DND-41 (cell line): ENCODE measurements around the gene PITX1.
"Not testable (repeated sequence)": the region's sequence is repeated elsewhere in the genome, so short reads cannot be mapped to it uniquely, and the experiment has no call there.

Source experiments
- ATAC-seq: fragments of 200-7000 bp; cut with Tn5 transposase; 3 replicates; pipeline ENCODE4 v1.9.1; 2021; ENCODE audit warnings: low read depth; ENCODE audit not compliant: insufficient read depth
- DNase-seq: peaks from one replicate; pipeline ENCODE4 v3.0.0-alpha.2; 2020
- H2AFZ ChIP-seq: 2 replicates; pipeline ENCODE4 v1.6.0; 2012; ENCODE audit warnings: low read depth, low read length
- H3K27ac ChIP-seq: 2 replicates; pipeline ENCODE4 v1.5.1; 2012; ENCODE audit warnings: low read length, inconsistent platforms
- H3K27me3 ChIP-seq: fragments of 200-600 bp; sonication (generic); 2 replicates; pipeline ENCODE4 v1.6.0; 2012; ENCODE audit warnings: low read length, mild to moderate bottlenecking, inconsistent platforms; ENCODE audit not compliant: insufficient read depth, poor library complexity
- H3K36me3 ChIP-seq: 2 replicates; pipeline ENCODE4 v1.5.1; 2012; ENCODE audit warnings: low read length, inconsistent platforms; ENCODE audit not compliant: insufficient read depth
- H3K4me1 ChIP-seq: 2 replicates; pipeline ENCODE4 v1.5.1; 2012; ENCODE audit warnings: mild to moderate bottlenecking, low read length; ENCODE audit not compliant: insufficient read depth
- H3K4me2 ChIP-seq: 2 replicates; pipeline ENCODE4 v1.6.0; 2012; ENCODE audit warnings: mild to moderate bottlenecking, moderate library complexity, low read length, inconsistent platforms; ENCODE audit not compliant: insufficient read depth
- H3K4me3 ChIP-seq, 2 experiments: fragments of 200-600 bp in 1 of 2; shearing (Covaris generic) in 1 of 2; 2 replicates each; pipeline ENCODE4 v1.5.1; 2012 to 2016; ENCODE audit warnings: inconsistent platforms in 2 of 2, low read length in 2 of 2, mild to moderate bottlenecking in 2 of 2, low read depth in 1 of 2, moderate library complexity in 1 of 2
- H3K79me2 ChIP-seq: 2 replicates; pipeline ENCODE4 v1.6.0; 2012; ENCODE audit warnings: low read length, inconsistent platforms; ENCODE audit not compliant: insufficient read depth
- H3K9ac ChIP-seq: 2 replicates; pipeline ENCODE4 v1.6.0; 2012; ENCODE audit warnings: low read depth, mild to moderate bottlenecking, inconsistent platforms, low read length, moderate library complexity
- H3K9me3 ChIP-seq: 2 replicates; pipeline ENCODE4 v1.5.1; 2012; ENCODE audit warnings: low read length, moderate library complexity, mild to moderate bottlenecking, inconsistent platforms; ENCODE audit not compliant: insufficient read depth, severe bottlenecking
- H4K20me1 ChIP-seq: 2 replicates; pipeline ENCODE4 v1.6.0; 2012; ENCODE audit warnings: low read length; ENCODE audit not compliant: insufficient read depth
- EZH2 ChIP-seq: IDR thresholded peaks from 3 replicates; pipeline ENCODE4 v1.6.1; 2012; ENCODE audit warnings: borderline replicate concordance, low read depth, mild to moderate bottlenecking, moderate library complexity, low read length, inconsistent platforms; ENCODE audit not compliant: severe bottlenecking
- TF ChIP-seq, protein P1 (sequence below): IDR thresholded peaks from 2 replicates; pipeline ENCODE4 v1.5.1; 2012; ENCODE audit warnings: borderline replicate concordance, low read length, moderate library complexity, mild to moderate bottlenecking; ENCODE audit not compliant: poor library complexity, severe bottlenecking; ENCODE audit errors: extremely low read depth

The PITX1 gene

DNA sequence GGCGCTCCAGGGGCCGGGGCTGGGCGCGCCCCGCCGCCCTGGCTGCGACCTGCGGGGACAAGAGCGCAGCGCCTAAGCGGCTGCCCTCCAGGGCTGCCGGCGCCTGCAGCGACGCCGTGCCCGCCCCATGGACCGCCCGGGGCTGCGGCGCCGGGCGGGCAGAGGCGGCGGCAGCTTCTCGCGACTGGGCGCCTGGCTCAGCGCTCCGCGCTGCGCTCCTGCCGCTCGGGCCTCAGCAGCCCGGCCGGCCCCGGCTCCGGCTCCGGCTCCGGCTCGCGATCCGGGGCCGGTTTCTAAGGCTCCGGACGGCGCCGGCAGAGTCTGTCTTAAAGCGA, at the start of gene PITX1:
TSS of gene PITX1 (minus strand) at position 328 of the 335 bp plus-strand sequence. CDS start 347 bp downstream, outside the sequence.
- peak within 1 kb of the TSS; percentile 96 for H3K4me2 ChIP-seq
- peaks cover 32% of the 10 kb centered on the region for H3K4me1 ChIP-seq
- DNase-seq (no peak), ATAC-seq (peak; percentile 65)
- peak within 1 kb of the TSS; percentile 83 to 96 for H3K4me3 ChIP-seq
- H4K20me1 ChIP-seq = peaks cover 5% of the 10 kb centered on the region; the same call in 1 of the 2 replicates
- peak within 1 kb of the TSS; percentile 93 for H2AFZ ChIP-seq
- peak within 1 kb of the TSS; percentile 76 for H3K27ac ChIP-seq
- H3K79me2 ChIP-seq = peaks cover 32% of the 10 kb centered on the region
- H3K9me3 ChIP-seq = no peaks in the 10 kb centered on the region
- TF ChIP-seq, protein P1, sequence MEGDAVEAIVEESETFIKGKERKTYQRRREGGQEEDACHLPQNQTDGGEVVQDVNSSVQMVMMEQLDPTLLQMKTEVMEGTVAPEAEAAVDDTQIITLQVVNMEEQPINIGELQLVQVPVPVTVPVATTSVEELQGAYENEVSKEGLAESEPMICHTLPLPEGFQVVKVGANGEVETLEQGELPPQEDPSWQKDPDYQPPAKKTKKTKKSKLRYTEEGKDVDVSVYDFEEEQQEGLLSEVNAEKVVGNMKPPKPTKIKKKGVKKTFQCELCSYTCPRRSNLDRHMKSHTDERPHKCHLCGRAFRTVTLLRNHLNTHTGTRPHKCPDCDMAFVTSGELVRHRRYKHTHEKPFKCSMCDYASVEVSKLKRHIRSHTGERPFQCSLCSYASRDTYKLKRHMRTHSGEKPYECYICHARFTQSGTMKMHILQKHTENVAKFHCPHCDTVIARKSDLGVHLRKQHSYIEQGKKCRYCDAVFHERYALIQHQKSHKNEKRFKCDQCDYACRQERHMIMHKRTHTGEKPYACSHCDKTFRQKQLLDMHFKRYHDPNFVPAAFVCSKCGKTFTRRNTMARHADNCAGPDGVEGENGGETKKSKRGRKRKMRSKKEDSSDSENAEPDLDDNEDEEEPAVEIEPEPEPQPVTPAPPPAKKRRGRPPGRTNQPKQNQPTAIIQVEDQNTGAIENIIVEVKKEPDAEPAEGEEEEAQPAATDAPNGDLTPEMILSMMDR = no peak
- TF ChIP-seq EZH2 = no peak
- peak within 1 kb of the TSS; percentile 78 for H3K9ac ChIP-seq
- peaks cover 12% of the 10 kb centered on the region for H3K36me3 ChIP-seq
- H3K27me3 ChIP-seq = no peaks in the 10 kb centered on the region

DNA sequence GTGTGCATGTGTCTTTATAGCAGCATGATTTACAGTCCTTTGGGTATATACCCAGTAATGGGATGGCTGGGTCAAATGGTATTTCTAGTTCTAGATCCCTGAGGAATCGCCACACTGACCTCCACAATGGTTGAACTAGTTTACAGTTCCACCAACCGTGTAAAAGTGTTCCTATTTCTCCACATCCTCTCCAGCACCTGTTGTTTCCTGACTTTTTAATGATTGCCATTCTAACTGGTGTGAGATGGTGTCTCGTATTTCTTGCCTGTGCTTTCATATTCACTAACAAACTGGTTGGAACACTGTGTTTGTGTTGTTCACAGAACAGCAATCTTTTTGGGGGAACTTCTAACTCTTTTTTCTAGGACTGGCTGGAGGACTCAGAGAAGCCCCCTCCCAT, 49.3 kb upstream of the PITX1 start:
- H3K36me3 ChIP-seq, DNase-seq, H4K20me1 ChIP-seq, H3K4me1 ChIP-seq, H3K4me3 ChIP-seq, H3K27me3 ChIP-seq, H3K4me2 ChIP-seq, H3K27ac ChIP-seq, ATAC-seq, H3K9ac ChIP-seq, H2AFZ ChIP-seq, H3K79me2 ChIP-seq: not testable (repeated sequence)
- peaks cover 11% of the 10 kb centered on the region for H3K9me3 ChIP-seq

DNA sequence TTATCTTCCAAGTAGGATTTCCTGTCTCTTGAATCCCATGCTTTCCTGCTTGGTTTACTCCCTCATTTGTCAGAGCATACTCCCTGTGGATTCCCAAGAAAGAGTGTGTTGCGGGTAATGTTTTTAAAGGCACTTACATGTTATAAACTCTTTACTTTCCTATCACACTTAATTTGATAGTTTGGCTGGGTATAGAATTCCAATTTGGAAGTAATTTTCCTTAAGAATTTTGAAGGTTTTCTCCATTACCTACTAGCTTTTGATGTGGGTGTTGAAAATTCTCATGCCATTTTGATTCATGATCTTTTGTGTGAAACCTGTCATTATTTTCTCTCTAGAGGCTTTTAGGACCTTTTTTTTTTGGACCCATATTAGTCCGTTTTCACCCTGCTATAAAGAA, 47.2 kb upstream of the PITX1 start:
- H2AFZ ChIP-seq = no peak overlapping the region
- no peak for ATAC-seq
- no peak for TF ChIP-seq EZH2
- TF ChIP-seq, protein P1 = no peak

DNA sequence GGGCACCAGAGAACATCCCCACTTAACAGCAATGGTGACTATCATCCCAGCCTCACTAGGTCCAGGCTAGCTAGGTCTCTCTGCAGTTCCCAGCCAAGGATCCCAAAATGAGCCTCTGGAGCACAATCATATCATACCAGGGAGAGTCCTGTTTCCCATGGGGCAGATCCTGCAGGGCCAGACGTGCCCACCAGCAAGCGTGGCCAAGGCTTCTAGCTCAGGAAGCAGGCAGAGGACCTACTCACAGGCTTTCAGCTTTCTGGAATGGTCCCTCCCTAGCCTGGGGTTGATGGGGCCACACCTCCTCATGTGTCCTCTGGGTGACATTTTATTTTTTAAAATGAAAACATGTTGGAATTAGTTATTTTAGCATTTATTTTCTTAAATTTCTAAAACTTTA, 45.7 kb upstream of the PITX1 start:
- no peaks in the 10 kb centered on the region for H3K36me3 ChIP-seq
- H3K9me3 ChIP-seq = peaks cover 11% of the 10 kb centered on the region
- H4K20me1 ChIP-seq = no peaks in the 10 kb centered on the region
- no peak for DNase-seq
- H3K4me2 ChIP-seq = no peak overlapping the region
- no peak overlapping the region for H3K27ac ChIP-seq
- H2AFZ ChIP-seq = no peak overlapping the region
- H3K79me2 ChIP-seq = no peaks in the 10 kb centered on the region
- H3K27me3 ChIP-seq = no peaks in the 10 kb centered on the region
- no peak overlapping the region for H3K9ac ChIP-seq
- ATAC-seq = no peak
- no peaks in the 10 kb centered on the region for H3K4me1 ChIP-seq
- H3K4me3 ChIP-seq = no peak overlapping the region
- TF ChIP-seq, protein P1 = no peak
- TF ChIP-seq EZH2 = no peak

More for the DNA sequence above, 47.2 kb upstream of the PITX1 start:
- H3K9me3 ChIP-seq = peaks cover 11% of the 10 kb centered on the region
- no peak for DNase-seq
- H3K4me1 ChIP-seq = no peaks in the 10 kb centered on the region
- no peaks in the 10 kb centered on the region for H3K79me2 ChIP-seq
- H3K27ac ChIP-seq = no peak overlapping the region
- no peaks in the 10 kb centered on the region for H4K20me1 ChIP-seq
- H3K4me2 ChIP-seq = no peak overlapping the region
- no peak overlapping the region for H3K4me3 ChIP-seq
- no peak overlapping the region for H3K9ac ChIP-seq
- no peaks in the 10 kb centered on the region for H3K27me3 ChIP-seq
- no peaks in the 10 kb centered on the region for H3K36me3 ChIP-seq
